Trophoblast cell (in vitro differentiated cells and primary cell): Measurements from ENCODE around the gene GAN.
"Not testable (repeated sequence)": the region's sequence is repeated elsewhere in the genome, so short reads cannot be mapped to it uniquely, and the experiment has no call there.

ENCODE experiments used
- DNase-seq, 2 donors: peaks; one replicate each; pipeline ENCODE4 v3.0.0-alpha.2; 2016
- H2AFZ ChIP-seq: 2 replicates; pipeline ENCODE4 v1.6.1; 2013; ENCODE audit warnings: low read length, moderate library complexity, mild to moderate bottlenecking; ENCODE audit not compliant: insufficient read depth, poor library complexity
- H2AK5ac ChIP-seq: 2 replicates; pipeline ENCODE4 v1.6.1; 2013; ENCODE audit warnings: mild to moderate bottlenecking, low read length
- H2BK120ac ChIP-seq: 2 replicates; pipeline ENCODE4 v1.6.1; 2013; ENCODE audit warnings: low read length, mild to moderate bottlenecking, moderate library complexity; ENCODE audit not compliant: insufficient read depth, poor library complexity
- H2BK12ac ChIP-seq: 2 replicates; pipeline ENCODE4 v1.6.1; 2013; ENCODE audit warnings: mild to moderate bottlenecking, low read length, moderate library complexity
- H2BK5ac ChIP-seq: 2 replicates; pipeline ENCODE4 v1.6.1; 2013; ENCODE audit warnings: low read length, low read depth, moderate library complexity, mild to moderate bottlenecking; ENCODE audit not compliant: poor library complexity
- H3K14ac ChIP-seq: 2 replicates; pipeline ENCODE4 v1.6.1; 2013; ENCODE audit warnings: mild to moderate bottlenecking, low read length
- H3K18ac ChIP-seq: 2 replicates; pipeline ENCODE4 v1.6.1; 2013; ENCODE audit warnings: mild to moderate bottlenecking, low read length
- H3K23ac ChIP-seq: 2 replicates; pipeline ENCODE4 v1.6.1; 2013; ENCODE audit warnings: low read length
- H3K27ac ChIP-seq: 2 replicates; pipeline ENCODE4 v1.5.1; 2013; ENCODE audit warnings: low read depth, mild to moderate bottlenecking, inconsistent platforms, low read length, moderate library complexity
- H3K27me3 ChIP-seq: 2 replicates; pipeline ENCODE4 v1.6.1; 2013; ENCODE audit warnings: inconsistent platforms, mild to moderate bottlenecking, low read length, moderate library complexity; ENCODE audit not compliant: insufficient read depth
- H3K36me3 ChIP-seq, 2 experiments: 1 replicate in 1 of 2; 2 replicates in 1 of 2; pipeline ENCODE4 v1.6.1; 2013; ENCODE audit warnings: low read length in 2 of 2, mild to moderate bottlenecking in 2 of 2, moderate library complexity in 1 of 2; ENCODE audit not compliant: insufficient read depth in 2 of 2, control insufficient read depth in 1 of 2
- H3K4ac ChIP-seq: 2 replicates; pipeline ENCODE4 v1.6.1; 2013; ENCODE audit warnings: low read depth, mild to moderate bottlenecking, low read length, moderate library complexity
- H3K4me1 ChIP-seq, 2 experiments: 1 replicate in 1 of 2; 2 replicates in 1 of 2; pipeline ENCODE4 v1.6.1; 2013; ENCODE audit warnings: low read length in 2 of 2, mild to moderate bottlenecking in 2 of 2, moderate library complexity in 1 of 2; ENCODE audit not compliant: insufficient read depth in 2 of 2, control insufficient read depth in 1 of 2
- H3K4me2 ChIP-seq: 2 replicates; pipeline ENCODE4 v1.6.1; 2013; ENCODE audit warnings: inconsistent platforms, mild to moderate bottlenecking, low read length, moderate library complexity
- H3K4me3 ChIP-seq: 2 replicates; pipeline ENCODE4 v1.5.1; 2013; ENCODE audit warnings: mild to moderate bottlenecking, low read depth, low read length, inconsistent platforms
- H3K79me1 ChIP-seq: one replicate; pipeline ENCODE4 v1.6.1; 2013; ENCODE audit warnings: low read length
- H3K79me2 ChIP-seq: 2 replicates; pipeline ENCODE4 v1.6.1; 2013; ENCODE audit warnings: low read length, mild to moderate bottlenecking; ENCODE audit not compliant: control insufficient read depth, insufficient read depth, poor library complexity
- H3K9ac ChIP-seq: 2 replicates; pipeline ENCODE4 v1.6.1; 2013; ENCODE audit warnings: mild to moderate bottlenecking, low read length
- H3K9me3 ChIP-seq: 2 replicates; pipeline ENCODE4 v1.6.1; 2013; ENCODE audit warnings: low read depth, mild to moderate bottlenecking, control low read depth, inconsistent platforms, low read length; ENCODE audit not compliant: insufficient read depth
- H4K12ac ChIP-seq: 2 replicates; pipeline ENCODE4 v1.6.1; 2013; ENCODE audit warnings: low read depth, mild to moderate bottlenecking, low read length, moderate library complexity
- H4K8ac ChIP-seq: 2 replicates; pipeline ENCODE4 v1.6.1; 2013; ENCODE audit warnings: low read depth, mild to moderate bottlenecking, low read length, moderate library complexity
- H4K91ac ChIP-seq: one replicate; pipeline ENCODE4 v1.6.1; 2013; ENCODE audit warnings: low read depth, mild to moderate bottlenecking, low read length, moderate library complexity
- WGBS: extraction: QIAGEN DNeasy Blood & Tissue Kit; methylation state at CpG from one replicate; pipeline ENCODE4 v1.1.7; 2013; ENCODE audit warnings: missing lambda C conversion rate; ENCODE audit not compliant: insufficient read length, insufficient coverage; ENCODE audit errors: extremely low coverage; 5-methylcytosine and 5-hydroxymethylcytosine counted together

The GAN gene

GRCh38 chr16:81337097-81337496, 22.3 kb downstream of the GAN start:
- no peak overlapping the region for H3K18ac ChIP-seq
- H3K79me1 ChIP-seq = no peaks in the 10 kb centered on the region
- no peak overlapping the region for H2AK5ac ChIP-seq
- H3K27ac ChIP-seq = no peak overlapping the region
- no peak overlapping the region for H3K4ac ChIP-seq
- no peak for DNase-seq
- no peaks in the 10 kb centered on the region for H3K79me2 ChIP-seq
- H3K23ac ChIP-seq = no peak overlapping the region
- no peak overlapping the region for H3K9ac ChIP-seq
- no peak overlapping the region for H2BK5ac ChIP-seq
- H2BK120ac ChIP-seq = no peak overlapping the region
- no peak overlapping the region for H3K14ac ChIP-seq
- H3K4me2 ChIP-seq = no peak overlapping the region
- no peak overlapping the region for H3K4me3 ChIP-seq
- peaks cover 0 to 1% of the 10 kb centered on the region in 2 experiments for H3K36me3 ChIP-seq
- H4K91ac ChIP-seq = no peak overlapping the region
- no CpG with 5 or more reads among the region's 5 CpGs for WGBS
- H3K27me3 ChIP-seq = no peaks in the 10 kb centered on the region
- no peak overlapping the region for H4K8ac ChIP-seq
- no peak overlapping the region for H4K12ac ChIP-seq
- no peak overlapping the region for H2AFZ ChIP-seq
- no peak overlapping the region for H2BK12ac ChIP-seq
- H3K9me3 ChIP-seq = peaks cover 1% of the 10 kb centered on the region
- no peaks in the 10 kb centered on the region for H3K4me1 ChIP-seq

DNA sequence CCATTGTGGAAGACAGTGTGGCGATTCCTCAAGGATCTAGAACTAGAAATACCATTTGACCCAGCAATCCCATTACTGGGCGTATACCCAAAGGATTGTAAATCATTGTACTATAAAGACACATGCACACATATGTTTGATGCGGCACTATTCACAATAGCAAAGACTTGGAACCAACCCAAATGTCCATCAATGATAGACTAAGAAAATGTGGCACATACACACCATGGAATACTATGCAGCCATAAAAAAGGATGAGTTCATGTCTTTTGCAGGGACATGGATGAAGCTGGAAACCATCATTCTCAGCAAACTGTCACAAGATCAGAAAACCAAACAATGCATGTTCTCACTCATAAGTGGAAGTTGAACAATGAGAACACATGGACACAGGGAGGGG, 30.4 kb downstream of the GAN start:
- not testable (repeated sequence) for H2AK5ac ChIP-seq, H2BK5ac ChIP-seq, H3K9ac ChIP-seq, H4K12ac ChIP-seq, H3K9me3 ChIP-seq, H2AFZ ChIP-seq, H3K79me2 ChIP-seq, H3K27me3 ChIP-seq, H4K91ac ChIP-seq, H3K23ac ChIP-seq, H3K4ac ChIP-seq, H4K8ac ChIP-seq, H3K79me1 ChIP-seq, H3K14ac ChIP-seq, H3K4me3 ChIP-seq, H2BK120ac ChIP-seq, H2BK12ac ChIP-seq, H3K4me1 ChIP-seq, H3K27ac ChIP-seq, H3K36me3 ChIP-seq, DNase-seq, H3K4me2 ChIP-seq, H3K18ac ChIP-seq
- no CpG with 5 or more reads among the region's 3 CpGs for WGBS

DNA sequence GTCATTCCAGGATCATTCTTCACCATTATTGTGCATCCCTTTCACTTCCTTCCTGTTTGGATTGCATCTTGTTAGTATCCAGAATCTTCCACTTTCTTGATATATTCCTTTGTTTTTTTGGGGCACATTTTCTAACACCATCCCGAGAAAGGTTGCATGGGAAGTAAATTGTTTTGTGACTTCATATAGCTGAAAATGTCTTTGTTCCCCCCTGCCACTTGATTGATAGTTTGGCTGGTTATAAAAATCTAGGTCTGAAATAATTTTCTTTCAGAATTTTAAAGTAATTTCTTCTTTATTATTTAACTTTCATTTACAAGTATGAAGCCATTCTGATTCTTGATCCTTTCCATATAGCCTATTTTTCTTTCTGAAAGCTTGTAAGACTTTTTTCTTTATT, 32.7 kb downstream of the GAN start:
- H3K79me2 ChIP-seq = peaks cover 2% of the 10 kb centered on the region

GRCh38 chr16:81349608-81350305, 35.0 kb downstream of the GAN start:
- no peak overlapping the region for H3K23ac ChIP-seq
- H3K9me3 ChIP-seq = peaks cover 6% of the 10 kb centered on the region
- H4K12ac ChIP-seq = no peak overlapping the region
- H2BK120ac ChIP-seq = no peak overlapping the region
- no peaks in the 10 kb centered on the region for H3K79me1 ChIP-seq
- no peak overlapping the region for H2AK5ac ChIP-seq
- H3K27me3 ChIP-seq = no peaks in the 10 kb centered on the region
- no peak overlapping the region for H3K18ac ChIP-seq
- H3K4ac ChIP-seq = no peak overlapping the region
- H3K14ac ChIP-seq = no peak overlapping the region
- no peak overlapping the region for H2AFZ ChIP-seq
- H3K79me2 ChIP-seq = peaks cover 2% of the 10 kb centered on the region
- no peak for DNase-seq
- peaks cover 0 to 3% of the 10 kb centered on the region in 2 experiments for H3K4me1 ChIP-seq
- no peak overlapping the region for H3K27ac ChIP-seq
- H3K9ac ChIP-seq = no peak overlapping the region
- no peak overlapping the region for H2BK5ac ChIP-seq
- peaks cover 2 to 9% of the 10 kb centered on the region in 2 experiments for H3K36me3 ChIP-seq
- H3K4me3 ChIP-seq = no peak overlapping the region
- no peak overlapping the region for H4K8ac ChIP-seq
- no CpG with 5 or more reads among the region's 4 CpGs for WGBS
- H3K4me2 ChIP-seq = no peak overlapping the region
- no peak overlapping the region for H2BK12ac ChIP-seq
- H4K91ac ChIP-seq = no peak overlapping the region

More for the DNA sequence above, 32.7 kb downstream of the GAN start:
- Histone ChIP-seq H2BK5ac (no peak overlapping the region), H3K4ac (no peak overlapping the region), H3K4me3 (no peak overlapping the region), H2AK5ac (no peak overlapping the region), H2AFZ (no peak overlapping the region), H2BK120ac (no peak overlapping the region), H3K36me3 (peaks cover 2 to 7% of the 10 kb centered on the region in 2 experiments), H3K9me3 (peaks cover 6% of the 10 kb centered on the region), H3K27me3 (no peaks in the 10 kb centered on the region), H4K12ac (no peak overlapping the region), H3K18ac (no peak overlapping the region), H2BK12ac (no peak overlapping the region), H3K4me2 (no peak overlapping the region), H3K4me1 (peaks cover 0 to 3% of the 10 kb centered on the region in 2 experiments), H4K8ac (no peak overlapping the region), H4K91ac (no peak overlapping the region), H3K23ac (no peak overlapping the region), H3K9ac (no peak overlapping the region), H3K79me1 (no peaks in the 10 kb centered on the region), H3K27ac (no peak overlapping the region), H3K14ac (no peak overlapping the region)
- WGBS = no CpG with 5 or more reads among the region's 1 CpG
- DNase-seq = no peak
